ENCODE results near the gene C17orf50. TPM values are rescaled to one million over a fixed set of nuclear protein-coding genes. Genes with fewer than 3 reads are reported as not detected.

Gene C17orf50
- total and polyA plus RNA-seq, 2 of the 13 experiments (the other 11 are each of a cell fraction or from before 2014, with no cell fraction given): not detected

GRCh38 chr17:35748341-35748841 lies 12.3 kb upstream of the C17orf50 start (continued):
- TF ChIP-seq, protein P1, sequence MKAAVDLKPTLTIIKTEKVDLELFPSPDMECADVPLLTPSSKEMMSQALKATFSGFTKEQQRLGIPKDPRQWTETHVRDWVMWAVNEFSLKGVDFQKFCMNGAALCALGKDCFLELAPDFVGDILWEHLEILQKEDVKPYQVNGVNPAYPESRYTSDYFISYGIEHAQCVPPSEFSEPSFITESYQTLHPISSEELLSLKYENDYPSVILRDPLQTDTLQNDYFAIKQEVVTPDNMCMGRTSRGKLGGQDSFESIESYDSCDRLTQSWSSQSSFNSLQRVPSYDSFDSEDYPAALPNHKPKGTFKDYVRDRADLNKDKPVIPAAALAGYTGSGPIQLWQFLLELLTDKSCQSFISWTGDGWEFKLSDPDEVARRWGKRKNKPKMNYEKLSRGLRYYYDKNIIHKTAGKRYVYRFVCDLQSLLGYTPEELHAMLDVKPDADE (CRISPR knock-in tag; IDR thresholded peaks at IDR 0.05): no peak
- no peak for TF ChIP-seq ZNF205 (CRISPR knock-in tag; IDR thresholded peaks at IDR 0.05)
- TF ChIP-seq ZNF230 (CRISPR knock-in tag; IDR thresholded peaks at IDR 0.05): no peak
- TF ChIP-seq SIX4 (CRISPR knock-in tag; IDR thresholded peaks at IDR 0.05): no peak
- no peak for TF ChIP-seq FOXK1 (CRISPR knock-in tag; IDR thresholded peaks at IDR 0.05; ENCODE audit: borderline replicate concordance, low read depth)
- TF ChIP-seq, protein P2, sequence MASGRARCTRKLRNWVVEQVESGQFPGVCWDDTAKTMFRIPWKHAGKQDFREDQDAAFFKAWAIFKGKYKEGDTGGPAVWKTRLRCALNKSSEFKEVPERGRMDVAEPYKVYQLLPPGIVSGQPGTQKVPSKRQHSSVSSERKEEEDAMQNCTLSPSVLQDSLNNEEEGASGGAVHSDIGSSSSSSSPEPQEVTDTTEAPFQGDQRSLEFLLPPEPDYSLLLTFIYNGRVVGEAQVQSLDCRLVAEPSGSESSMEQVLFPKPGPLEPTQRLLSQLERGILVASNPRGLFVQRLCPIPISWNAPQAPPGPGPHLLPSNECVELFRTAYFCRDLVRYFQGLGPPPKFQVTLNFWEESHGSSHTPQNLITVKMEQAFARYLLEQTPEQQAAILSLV (CRISPR knock-in tag; IDR thresholded peaks at IDR 0.05; ENCODE audit: borderline replicate concordance): no peak

GRCh38 chr17:35748979-35749378 lies 11.7 kb upstream of the C17orf50 start:
- ChIA-PET CTCF (ENCODE audit: low intra/inter-chr PET ratio, low total read pairs) (no interaction called here), POLR2A (no interaction called here)
- FAIRE-seq: no peak

More at GRCh38 chr17:35748979-35749378, 11.7 kb upstream of the C17orf50 start:
- TF ChIP-seq HNRNPUL1 (IDR thresholded peaks at IDR 0.05; ENCODE audit: low read depth, low read length) (no peak), E2F2 (CRISPR knock-in tag; IDR thresholded peaks at IDR 0.05; ENCODE audit: borderline replicate concordance) (no peak), E2F5 (CRISPR knock-in tag; conservative IDR thresholded peaks at IDR 0.05) (no peak)
- intact Hi-C loops (cut with micrococcal nuclease; ENCODE audit: unreplicated experiment): loop anchor here (5.0 kb wide), 1 partner anchor 192 kb away; no protein-coding TSS in a partner anchor
- BruUV-seq (replicated peaks): no TSS peak
- Histone ChIP-seq H3K79me2 (ENCODE audit: insufficient read depth, low read length) (no peaks in the 10 kb centered on the region), H3K4me3 (replicated peaks in 1 of 3; ENCODE audit: insufficient read depth in 1 of 3, low read depth in 2 of 3, low read length in 3 of 3) (no peak overlapping the region), H3K36me3 (replicated peaks in 1 of 2; ENCODE audit: control insufficient read depth in 1 of 2, insufficient read depth in 2 of 2, low read length in 2 of 2) (no peaks in the 10 kb centered on the region), H3K4me1 (ENCODE audit: insufficient read depth, low read length) (peaks cover 21% of the 10 kb centered on the region), H3K9ac (ENCODE audit: insufficient read depth, low read depth, low read length) (no peak overlapping the region), H3K27me3 (ENCODE audit: control insufficient read depth in 1 of 2, insufficient read depth in 2 of 2, low read length in 2 of 2) (peaks cover 3 to 73% of the 10 kb centered on the region in 2 experiments; a peak in 4 of 5 replicates), H4K20me1 (ENCODE audit: insufficient read depth, low read length) (no peaks in the 10 kb centered on the region), H3K27ac (ENCODE audit: extremely low read length, insufficient read depth, low read length) (no peak overlapping the region), H3K4me2 (ENCODE audit: low read depth, low read length) (no peak overlapping the region), H3K9me3 (ENCODE audit: low read length) (no peaks in the 10 kb centered on the region), H2AFZ (ENCODE audit: low read length) (no peak overlapping the region)
- 100% methylated on average over 1 of the region's 6 CpGs for WGBS (ENCODE audit: low lambda C conversion rate)
- ATAC-seq (no peak), DNase-seq (ENCODE audit: low spot score) (no peak)
- in situ Hi-C loops (cut with HindIII; ENCODE audit: extremely low pct_ligation_motif_present, low pct_unique_long_range_greater_than_20kb): loop anchor here (5.0 to 25.0 kb wide), 3 partner anchors 137 to 437 kb away; no protein-coding TSS in a partner anchor
